Liver (tissue), 9 donors: ENCODE results near the gene TAS2R41. TPM values are rescaled to one million over a fixed set of nuclear protein-coding genes. Genes with fewer than 3 reads are reported as not detected.

Source experiments
- DNase-seq: peaks from one replicate; pipeline ENCODE4 v3.0.0-alpha.2; 2017; ENCODE audit warnings: low spot score
- H3K27ac ChIP-seq, 2 donors: one replicate each; pipeline ENCODE4 v1.7.0; 2013; ENCODE audit warnings: inconsistent platforms in 2 of 2, low read length in 2 of 2, control low read depth in 1 of 2, low read depth in 1 of 2, mild to moderate bottlenecking in 1 of 2
- H3K27me3 ChIP-seq, 4 donors: one replicate each; pipeline versions ENCODE4 v1.6.1 to v1.7.0; 2013; ENCODE audit warnings: low read length in 3 of 4, inconsistent platforms in 1 of 4, mild to moderate bottlenecking in 1 of 4, moderate library complexity in 1 of 4; ENCODE audit not compliant: control insufficient read depth in 4 of 4, insufficient read depth in 4 of 4
- H3K36me3 ChIP-seq, 4 donors: one replicate each; pipeline versions ENCODE4 v1.6.1 to v1.7.0; 2013; ENCODE audit warnings: low read length in 3 of 4, mild to moderate bottlenecking in 3 of 4, low read depth in 1 of 4, moderate library complexity in 1 of 4; ENCODE audit not compliant: control insufficient read depth in 4 of 4, insufficient read depth in 3 of 4
- H3K4me1 ChIP-seq, 4 donors: one replicate each; pipeline versions ENCODE4 v1.6.1 to v1.7.0; 2013; ENCODE audit warnings: low read length in 3 of 4, mild to moderate bottlenecking in 3 of 4, moderate library complexity in 1 of 4; ENCODE audit not compliant: control insufficient read depth in 4 of 4, insufficient read depth in 4 of 4
- H3K4me3 ChIP-seq, 3 donors: one replicate each; pipeline versions ENCODE4 v1.6.1 to v1.7.0; 2013; ENCODE audit warnings: low read length in 3 of 3, control low read depth in 1 of 3, low read depth in 1 of 3, mild to moderate bottlenecking in 1 of 3
- H3K9ac ChIP-seq, 2 donors: one replicate each; pipeline ENCODE4 v1.7.0; 2013; ENCODE audit warnings: low read length in 2 of 2, mild to moderate bottlenecking in 2 of 2, moderate library complexity in 2 of 2, control low read depth in 1 of 2, low read depth in 1 of 2
- H3K9me3 ChIP-seq, 4 donors: one replicate each; pipeline versions ENCODE4 v1.6.1 to v1.7.0; 2013; ENCODE audit warnings: low read length in 3 of 4; ENCODE audit not compliant: control insufficient read depth in 4 of 4
- ATF3 ChIP-seq: IDR thresholded peaks from 2 replicates; pipeline ENCODE4 v1.6.1; 2016; ENCODE audit warnings: antibody characterized with exemption
- CTCF ChIP-seq: fragments of 150-350 bp; IDR thresholded peaks from 2 replicates; pipeline ENCODE4 v1.5.1; 2017; ENCODE audit warnings: improper control_type of control experiment, low read depth, low read length; ENCODE audit not compliant: missing input control
- EGR1 ChIP-seq, 2 donors: IDR thresholded peaks; 2 replicates each; pipeline ENCODE4 v1.6.1; 2016 to 2018; ENCODE audit warnings: antibody characterized with exemption in 2 of 2, low read depth in 2 of 2
- FOXA1 ChIP-seq: IDR thresholded peaks from 2 replicates; pipeline ENCODE4 v1.6.1; 2016; ENCODE audit warnings: antibody characterized with exemption
- FOXA2 ChIP-seq: IDR thresholded peaks from 2 replicates; pipeline ENCODE4 v1.6.1; 2016; ENCODE audit warnings: antibody characterized with exemption
- HNF4G ChIP-seq: IDR thresholded peaks from 2 replicates; pipeline ENCODE4 v1.6.1; 2016; ENCODE audit warnings: antibody characterized with exemption
- JUND ChIP-seq, 2 donors: IDR thresholded peaks; 2 replicates each; pipeline ENCODE4 v1.6.1; 2016; ENCODE audit warnings: antibody characterized with exemption in 2 of 2
- MAX ChIP-seq: IDR thresholded peaks from 2 replicates; pipeline ENCODE4 v1.6.1; 2016; ENCODE audit warnings: antibody characterized with exemption
- NR2F2 ChIP-seq: IDR thresholded peaks from 2 replicates; pipeline ENCODE4 v1.6.1; 2016; ENCODE audit warnings: antibody characterized with exemption
- RAD21 ChIP-seq, 2 donors: IDR thresholded peaks; 2 replicates each; pipeline ENCODE4 v1.6.1; 2016; ENCODE audit warnings: antibody characterized with exemption in 2 of 2, mild to moderate bottlenecking in 2 of 2
- REST ChIP-seq: IDR thresholded peaks from 2 replicates; pipeline ENCODE4 v1.6.1; 2016; ENCODE audit warnings: antibody characterized with exemption, mild to moderate bottlenecking
- RXRA ChIP-seq, 2 donors: IDR thresholded peaks; 2 replicates each; pipeline ENCODE4 v1.6.1; 2017 to 2018; ENCODE audit warnings: antibody characterized with exemption in 2 of 2, mild to moderate bottlenecking in 1 of 2
- SP1 ChIP-seq: IDR thresholded peaks from 2 replicates; pipeline ENCODE4 v1.6.1; 2018; ENCODE audit warnings: antibody characterized with exemption, mild to moderate bottlenecking
- TAF1 ChIP-seq: conservative IDR thresholded peaks from 2 replicates; pipeline ENCODE4 v1.6.1; 2016; ENCODE audit warnings: antibody characterized with exemption, mild to moderate bottlenecking
- YY1 ChIP-seq: IDR thresholded peaks from 2 replicates; pipeline ENCODE4 v1.6.1; 2016; ENCODE audit warnings: antibody characterized with exemption, mild to moderate bottlenecking
- ZBTB33 ChIP-seq: IDR thresholded peaks from 2 replicates; pipeline ENCODE4 v1.6.1; 2016; ENCODE audit warnings: antibody characterized with exemption
- WGBS: extraction: QIAGEN DNeasy Blood & Tissue Kit; methylation state at CpG from one replicate; pipeline ENCODE4 v1.1.7; 2013; 5-methylcytosine and 5-hydroxymethylcytosine counted together
- polyA plus RNA-seq, 2 donors: library from polyadenylated mRNA; stranded (reverse) in 1 of 2; unstranded in 1 of 2; fragments of 200-250 nt in 1 of 2; fragments of >200 nt in 1 of 2; fragmentation: Nextera tagmentation in 1 of 2; extraction: Ambion mirVana in 1 of 2; gene quantifications; one replicate each; pipeline versions ENCODE4 v1.2.1 to v1.2.3, GENCODE V29; 2013 to 2015
- total RNA-seq, 2 donors: library from RNA; depleted of rRNA; stranded (reverse); fragments of >200 nt; gene quantifications; one replicate each; pipeline ENCODE4 v1.2.3, GENCODE V29; 2014
- donor health status: healthy.
- donor health status: healthy.
- donor health status: healthy.
- donor health status: healthy.
- donor health status: healthy.

The TAS2R41 gene
- total and polyA plus RNA-seq, 4 donors = 0.25 TPM; not detected in 3

- Histone ChIP-seq H3K27me3 (no peaks in the 10 kb centered on the region), H3K27ac (no peak overlapping the region), H3K4me1 (no peaks in the 10 kb centered on the region), H3K9me3 (no peaks in the 10 kb centered on the region), H3K36me3 (no peaks in the 10 kb centered on the region), H3K9ac (no peak overlapping the region), H3K4me3 (no peak overlapping the region)
- TF ChIP-seq NR2F2 (no peak), ZBTB33 (no peak), ATF3 (no peak), SP1 (no peak), RAD21 (IDR thresholded peaks at IDR 0.05) (peak; percentile 36 to 42), YY1 (no peak), CTCF (peak; percentile 10), FOXA1 (no peak), EGR1 (IDR thresholded peaks at IDR 0.05; ENCODE audit: low read depth in 2 of 2) (no peak), FOXA2 (no peak), REST (no peak), MAX (no peak)
- no peak for DNase-seq
Measured at GRCh38 chr7:143504937-143505297, 27.2 kb downstream of the TAS2R41 start.

- Histone ChIP-seq H3K9me3 (no peaks in the 10 kb centered on the region), H3K27me3 (no peaks in the 10 kb centered on the region), H3K4me1 (no peaks in the 10 kb centered on the region), H3K9ac (no peak overlapping the region), H3K36me3 (no peaks in the 10 kb centered on the region), H3K27ac (no peak overlapping the region), H3K4me3 (no peak overlapping the region)
- TF ChIP-seq MAX = no peak
- no peak for TF ChIP-seq RXRA (IDR thresholded peaks at IDR 0.05)
- TF ChIP-seq ATF3 = no peak
- TF ChIP-seq JUND (IDR thresholded peaks at IDR 0.05) = no peak
- TF ChIP-seq TAF1 = no peak
- TF ChIP-seq EGR1 (IDR thresholded peaks at IDR 0.05; ENCODE audit: low read depth in 2 of 2) = no peak
- no peak for TF ChIP-seq HNF4G
- no peak for TF ChIP-seq FOXA2
- no peak for TF ChIP-seq SP1
- DNase-seq = no peak
- 85% methylated on average over 2 of the region's 2 CpGs for WGBS
Measured at GRCh38 chr7:143505838-143506237, 28.2 kb downstream of the TAS2R41 start.
